ENCODE data around the gene FOXK1.
A peak's percentile ranks its signal among the peaks of the same experiment; 100 is the strongest.

The FOXK1 gene

DNA sequence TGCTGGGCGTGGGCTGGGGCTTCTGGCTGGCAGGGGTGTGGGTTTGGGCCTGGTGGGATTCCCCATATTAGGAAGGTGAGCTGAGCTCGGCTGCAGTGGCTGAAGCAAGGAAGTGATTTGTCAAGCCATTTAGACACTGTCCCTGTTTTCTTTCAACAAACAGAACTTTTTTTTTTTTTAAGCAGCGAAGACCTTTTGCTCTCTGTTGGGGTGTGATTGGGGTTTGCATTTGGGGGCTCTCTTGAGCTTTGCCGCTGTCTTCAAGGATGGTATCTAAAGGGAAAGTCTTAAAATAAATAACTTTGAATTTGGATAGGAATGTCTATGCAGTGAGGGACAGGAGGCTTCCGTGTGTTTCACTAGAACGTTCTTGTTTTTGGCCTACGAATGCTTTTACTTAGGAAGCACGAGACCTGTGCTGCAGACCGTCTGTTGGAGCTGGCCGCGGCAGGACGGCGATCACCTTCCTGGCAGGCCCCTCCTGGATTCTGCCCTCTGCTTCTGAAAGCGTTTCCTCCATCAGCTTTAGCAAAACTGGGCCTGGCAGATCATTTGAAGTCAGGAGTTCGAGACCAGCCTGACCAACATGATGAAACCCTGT is 43.9 kb downstream of the FOXK1 start:
- no peak overlapping the region for H2BK5ac ChIP-seq (ENCODE audit: low read length)
- no peak overlapping the region for H3K4me2 ChIP-seq (ENCODE audit: low read length)
- no peaks in the 10 kb centered on the region for H3K36me3 ChIP-seq (ENCODE audit: control insufficient read depth, insufficient read depth, low read length)
- H3K56ac ChIP-seq (ENCODE audit: low read length): no peak overlapping the region
- no peak for DNase-seq
- no peak overlapping the region for H4K5ac ChIP-seq (ENCODE audit: low read length)
- H3K27ac ChIP-seq (ENCODE audit: low read depth, low read length): no peak overlapping the region
- no peak overlapping the region for H3K9ac ChIP-seq (ENCODE audit: low read length)
- H2BK15ac ChIP-seq (replicated peaks; ENCODE audit: low read depth): no peak overlapping the region
- H3K18ac ChIP-seq (ENCODE audit: low read length): no peak overlapping the region
- no peak overlapping the region for H4K8ac ChIP-seq (ENCODE audit: low read depth, low read length)
- H3K79me1 ChIP-seq (ENCODE audit: low read length): peaks cover 2% of the 10 kb centered on the region
- H3K4ac ChIP-seq (ENCODE audit: low read depth, low read length): no peak overlapping the region
- H3K4me3 ChIP-seq (ENCODE audit: low read length): no peak overlapping the region
- no peak overlapping the region for H3K23ac ChIP-seq (ENCODE audit: low read length)
- no CpG with 5 or more reads among the region's 15 CpGs for WGBS (ENCODE audit: extremely low coverage, insufficient coverage, low lambda C conversion rate)
- no peak overlapping the region for H2BK120ac ChIP-seq (ENCODE audit: low read depth, low read length)
- H3K79me2 ChIP-seq (ENCODE audit: control insufficient read depth, insufficient read depth, low read length): no peaks in the 10 kb centered on the region
- H3K4me1 ChIP-seq (ENCODE audit: control insufficient read depth, low read depth, low read length): no peaks in the 10 kb centered on the region
- no peaks in the 10 kb centered on the region for H3K27me3 ChIP-seq (ENCODE audit: insufficient read depth, low read length, poor library complexity)
- H2AK5ac ChIP-seq (ENCODE audit: low read length): no peak overlapping the region

DNA sequence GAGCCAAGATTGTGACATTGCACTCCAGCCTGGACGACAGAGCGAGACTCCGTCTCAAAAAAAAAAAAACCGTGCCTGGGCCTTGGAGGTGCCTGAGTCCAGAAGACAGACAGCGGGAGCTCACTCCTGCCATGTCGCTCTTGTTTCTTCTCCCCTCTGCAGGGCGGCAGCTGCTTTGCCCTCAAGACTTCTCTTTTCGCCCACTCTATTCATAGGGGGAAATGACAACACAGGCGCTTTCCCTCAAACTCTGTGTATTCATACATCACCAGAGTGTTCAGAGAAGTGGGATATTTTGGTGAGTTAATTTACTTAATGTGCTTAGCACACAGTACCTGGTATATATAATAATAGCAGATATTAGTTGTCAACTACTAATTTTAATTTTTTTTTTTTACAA is 44.5 kb downstream of the FOXK1 start:
- Histone ChIP-seq H3K4me2 (ENCODE audit: low read length) (no peak overlapping the region), H3K4me3 (ENCODE audit: low read length) (no peak overlapping the region), H3K36me3 (ENCODE audit: control insufficient read depth, insufficient read depth, low read length) (no peaks in the 10 kb centered on the region), H4K8ac (ENCODE audit: low read depth, low read length) (no peak overlapping the region), H2BK15ac (replicated peaks; ENCODE audit: low read depth) (no peak overlapping the region), H3K9ac (ENCODE audit: low read length) (no peak overlapping the region), H4K5ac (ENCODE audit: low read length) (no peak overlapping the region), H3K4me1 (ENCODE audit: control insufficient read depth, low read depth, low read length) (no peaks in the 10 kb centered on the region), H3K56ac (ENCODE audit: low read length) (no peak overlapping the region), H2AK5ac (ENCODE audit: low read length) (no peak overlapping the region), H2BK120ac (ENCODE audit: low read depth, low read length) (no peak overlapping the region), H3K23ac (ENCODE audit: low read length) (no peak overlapping the region), H3K27ac (ENCODE audit: low read depth, low read length) (no peak overlapping the region), H3K27me3 (ENCODE audit: insufficient read depth, low read length, poor library complexity) (no peaks in the 10 kb centered on the region), H3K79me1 (ENCODE audit: low read length) (peaks cover 2% of the 10 kb centered on the region), H3K18ac (ENCODE audit: low read length) (no peak overlapping the region), H3K4ac (ENCODE audit: low read depth, low read length) (no peak overlapping the region), H2BK5ac (ENCODE audit: low read length) (no peak overlapping the region), H3K79me2 (ENCODE audit: control insufficient read depth, insufficient read depth, low read length) (no peaks in the 10 kb centered on the region)
- WGBS (ENCODE audit: extremely low coverage, insufficient coverage, low lambda C conversion rate): no CpG with 5 or more reads among the region's 9 CpGs
- no peak for DNase-seq

DNA sequence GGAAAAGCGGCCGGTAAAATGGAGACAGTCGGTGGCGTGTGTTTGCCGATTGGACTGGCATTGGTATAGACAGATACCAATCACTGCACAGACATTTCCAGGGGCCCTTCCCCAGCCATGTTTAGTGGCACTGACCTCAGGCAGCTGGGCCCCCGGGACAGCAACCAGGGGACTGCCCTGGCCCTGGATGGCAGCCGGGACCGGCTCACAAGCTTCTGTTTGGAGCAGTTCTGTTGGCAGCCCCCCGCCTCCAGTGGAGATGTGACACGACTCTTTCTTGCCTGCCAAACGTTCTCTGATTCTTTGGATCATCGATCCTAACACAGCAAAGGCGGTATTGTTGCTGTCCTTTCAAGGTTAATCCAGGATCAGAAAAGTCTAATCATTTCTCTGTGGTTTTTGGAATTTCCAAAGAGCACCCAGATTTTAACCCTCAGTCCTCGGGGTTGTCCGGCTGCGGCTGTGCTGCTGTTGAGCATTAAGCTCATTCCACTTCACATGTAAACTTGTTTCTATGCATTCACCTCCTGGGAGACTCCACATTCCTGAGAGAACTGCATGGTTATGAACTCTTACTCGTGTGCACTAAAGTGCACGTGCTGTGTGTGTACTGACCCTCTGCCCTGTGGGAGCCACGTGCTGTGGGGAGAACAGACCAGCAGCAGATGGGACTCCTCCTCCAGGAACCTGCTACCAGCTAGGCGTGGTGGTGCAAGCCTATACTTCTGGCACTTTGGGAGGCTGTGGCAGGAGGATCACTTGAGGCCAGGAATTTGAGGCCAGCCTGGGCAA is 46.0 kb downstream of the FOXK1 start:
- no peak overlapping the region for H2BK15ac ChIP-seq (replicated peaks; ENCODE audit: low read depth)
- no peak overlapping the region for H3K23ac ChIP-seq (ENCODE audit: low read length)
- H2BK5ac ChIP-seq (ENCODE audit: low read length): no peak overlapping the region
- no peak overlapping the region for H3K4me3 ChIP-seq (ENCODE audit: low read length)
- H3K18ac ChIP-seq (ENCODE audit: low read length): no peak overlapping the region
- H2BK120ac ChIP-seq (ENCODE audit: low read depth, low read length): no peak overlapping the region
- no CpG with 5 or more reads among the region's 20 CpGs for WGBS (ENCODE audit: extremely low coverage, insufficient coverage, low lambda C conversion rate)
- H3K36me3 ChIP-seq (ENCODE audit: control insufficient read depth, insufficient read depth, low read length): no peaks in the 10 kb centered on the region
- no peak overlapping the region for H4K8ac ChIP-seq (ENCODE audit: low read depth, low read length)
- peaks cover 2% of the 10 kb centered on the region for H3K79me1 ChIP-seq (ENCODE audit: low read length)
- H2AK5ac ChIP-seq (ENCODE audit: low read length): no peak overlapping the region
- H3K56ac ChIP-seq (ENCODE audit: low read length): no peak overlapping the region
- DNase-seq: no peak
- H3K4ac ChIP-seq (ENCODE audit: low read depth, low read length): no peak overlapping the region
- H3K9ac ChIP-seq (ENCODE audit: low read length): no peak overlapping the region
- H3K4me2 ChIP-seq (ENCODE audit: low read length): no peak overlapping the region
- H3K27me3 ChIP-seq (ENCODE audit: insufficient read depth, low read length, poor library complexity): no peaks in the 10 kb centered on the region
- H3K27ac ChIP-seq (ENCODE audit: low read depth, low read length): no peak overlapping the region
- H4K5ac ChIP-seq (ENCODE audit: low read length): no peak overlapping the region
- H3K79me2 ChIP-seq (ENCODE audit: control insufficient read depth, insufficient read depth, low read length): no peaks in the 10 kb centered on the region
- H3K4me1 ChIP-seq (ENCODE audit: control insufficient read depth, low read depth, low read length): no peaks in the 10 kb centered on the region

DNA sequence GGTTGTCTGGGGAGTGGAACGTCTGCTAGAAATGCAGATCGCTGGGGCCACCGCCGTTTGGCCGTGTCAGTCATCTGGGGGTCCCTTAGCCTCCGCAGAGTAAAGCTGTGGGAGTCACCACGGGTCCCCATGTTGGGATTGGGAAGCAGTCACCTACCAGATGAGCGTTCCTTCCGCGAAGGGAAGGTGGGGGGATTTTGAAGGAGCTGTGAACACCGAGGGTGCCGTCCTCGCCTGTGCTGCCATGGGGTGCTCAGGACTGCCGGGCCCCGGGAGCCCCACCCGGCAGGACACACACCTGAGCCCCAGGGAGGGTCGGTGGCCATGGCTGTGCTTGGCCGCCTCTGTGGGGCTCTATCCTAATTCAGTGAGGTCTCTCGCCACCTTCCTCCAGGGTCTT is 47.2 kb downstream of the FOXK1 start:
- WGBS (ENCODE audit: extremely low coverage, insufficient coverage, low lambda C conversion rate): no CpG with 5 or more reads among the region's 19 CpGs
- no peak overlapping the region for H4K8ac ChIP-seq (ENCODE audit: low read depth, low read length)
- no peak overlapping the region for H3K56ac ChIP-seq (ENCODE audit: low read length)
- no peak for DNase-seq
- no peaks in the 10 kb centered on the region for H3K27me3 ChIP-seq (ENCODE audit: insufficient read depth, low read length, poor library complexity)
- H3K27ac ChIP-seq (ENCODE audit: low read depth, low read length): no peak overlapping the region
- no peak overlapping the region for H3K23ac ChIP-seq (ENCODE audit: low read length)
- H3K4me3 ChIP-seq (ENCODE audit: low read length): no peak overlapping the region
- H2BK5ac ChIP-seq (ENCODE audit: low read length): no peak overlapping the region
- H3K4me1 ChIP-seq (ENCODE audit: control insufficient read depth, low read depth, low read length): no peaks in the 10 kb centered on the region
- no peaks in the 10 kb centered on the region for H3K36me3 ChIP-seq (ENCODE audit: control insufficient read depth, insufficient read depth, low read length)
- H3K4me2 ChIP-seq (ENCODE audit: low read length): no peak overlapping the region
- H3K18ac ChIP-seq (ENCODE audit: low read length): no peak overlapping the region
- H2BK15ac ChIP-seq (replicated peaks; ENCODE audit: low read depth): no peak overlapping the region
- H3K79me1 ChIP-seq (ENCODE audit: low read length): peaks cover 2% of the 10 kb centered on the region
- H3K9ac ChIP-seq (ENCODE audit: low read length): no peak overlapping the region
- H2AK5ac ChIP-seq (ENCODE audit: low read length): no peak overlapping the region
- H2BK120ac ChIP-seq (ENCODE audit: low read depth, low read length): no peak overlapping the region
- H3K4ac ChIP-seq (ENCODE audit: low read depth, low read length): no peak overlapping the region
- H4K5ac ChIP-seq (ENCODE audit: low read length): no peak overlapping the region
- H3K79me2 ChIP-seq (ENCODE audit: control insufficient read depth, insufficient read depth, low read length): no peaks in the 10 kb centered on the region

- H2BK15ac ChIP-seq (replicated peaks; ENCODE audit: low read depth): no peak overlapping the region
- no peak overlapping the region for H3K9ac ChIP-seq (ENCODE audit: low read length)
- H2AK5ac ChIP-seq (ENCODE audit: low read length): no peak overlapping the region
- no peaks in the 10 kb centered on the region for H3K4me1 ChIP-seq (ENCODE audit: control insufficient read depth, low read depth, low read length)
- H3K27me3 ChIP-seq (ENCODE audit: insufficient read depth, low read length, poor library complexity): no peaks in the 10 kb centered on the region
- H3K79me1 ChIP-seq (ENCODE audit: low read length): peaks cover 2% of the 10 kb centered on the region
- H3K4me3 ChIP-seq (ENCODE audit: low read length): no peak overlapping the region
- DNase-seq: no peak
- H4K8ac ChIP-seq (ENCODE audit: low read depth, low read length): no peak overlapping the region
- H4K5ac ChIP-seq (ENCODE audit: low read length): no peak overlapping the region
- H3K27ac ChIP-seq (ENCODE audit: low read depth, low read length): peak overlapping the region; percentile 4
- H3K4me2 ChIP-seq (ENCODE audit: low read length): no peak overlapping the region
- H3K4ac ChIP-seq (ENCODE audit: low read depth, low read length): no peak overlapping the region
- H3K56ac ChIP-seq (ENCODE audit: low read length): no peak overlapping the region
- H3K79me2 ChIP-seq (ENCODE audit: control insufficient read depth, insufficient read depth, low read length): no peaks in the 10 kb centered on the region
- no peak overlapping the region for H2BK120ac ChIP-seq (ENCODE audit: low read depth, low read length)
- no peak overlapping the region for H3K23ac ChIP-seq (ENCODE audit: low read length)
- no peaks in the 10 kb centered on the region for H3K36me3 ChIP-seq (ENCODE audit: control insufficient read depth, insufficient read depth, low read length)
- no peak overlapping the region for H2BK5ac ChIP-seq (ENCODE audit: low read length)
- no peak overlapping the region for H3K18ac ChIP-seq (ENCODE audit: low read length)
- WGBS (ENCODE audit: extremely low coverage, insufficient coverage, low lambda C conversion rate): no CpG with 5 or more reads among the region's 19 CpGs
Measured at GRCh38 chr7:4730276-4730675, 48.2 kb downstream of the FOXK1 start.

Data from mesendoderm (in vitro differentiated cells).